SK-N-SH (cell line): ENCODE measurements around the gene WDR35. TPM values are rescaled to one million over a fixed set of nuclear protein-coding genes. Genes with fewer than 3 reads are reported as not detected.

Experiments used
- CTCF ChIA-PET: fragments of 300-600, 350-600 bp; formaldehyde crosslinking; extraction: SDS; loops from one replicate; lab custom pipeline; 2021; lab: Yijun Ruan, JAX
- POLR2A ChIA-PET: fragments of 350-600 bp; sonication (Branson Sonifier 250); formaldehyde crosslinking; extraction: SDS; loops from one replicate; lab custom pipeline; 2020; ENCODE audit warnings: antibody characterized with exemption, inconsistent platforms; lab: Yijun Ruan, JAX
- DNase-seq: peaks from one replicate; pipeline ENCODE4 v3.0.0; 2012
- H2AFZ ChIP-seq: fragments of 200-600 bp; sonication (generic); 2 replicates; pipeline ENCODE4 v1.8.1; 2016; ENCODE audit warnings: antibody characterized with exemption, mild to moderate bottlenecking, low read depth
- H3F3A ChIP-seq: fragments of 200-600 bp; sonication (generic); replicated peaks from 2 replicates; pipeline ENCODE3; 2016; ENCODE audit warnings: antibody characterized with exemption, mild to moderate bottlenecking; ENCODE audit not compliant: insufficient read depth
- H3K27ac ChIP-seq, 2 experiments: fragments of 200-500 bp in 1 of 2; fragments of 200-600 bp in 1 of 2; sonication (Bioruptor generic) in 1 of 2; sonication (generic), shearing (Covaris generic) in 1 of 2; 2 replicates each; pipeline versions ENCODE4 v1.5.1 to v1.6.1; 2014 to 2016; ENCODE audit warnings: low read depth in 2 of 2, inconsistent platforms in 1 of 2, low read length in 1 of 2, mild to moderate bottlenecking in 1 of 2, mixed read lengths in 1 of 2
- H3K27me3 ChIP-seq: fragments of 200-600 bp; sonication (generic), shearing (Covaris generic); 2 replicates; pipeline ENCODE4 v1.6.1; 2016; ENCODE audit warnings: mixed run types; ENCODE audit not compliant: insufficient read depth
- H3K36me3 ChIP-seq, 2 experiments: fragments of 200-500 bp in 1 of 2; fragments of 200-600 bp in 1 of 2; sonication (Bioruptor generic) in 1 of 2; sonication (generic) in 1 of 2; replicated peaks in 1 of 2; 2 replicates each; pipeline versions ENCODE3 to v1.5.1; 2014 to 2016; ENCODE audit warnings: low read length in 1 of 2, mild to moderate bottlenecking in 1 of 2; ENCODE audit not compliant: insufficient read depth in 2 of 2, control insufficient read depth in 1 of 2
- H3K4me1 ChIP-seq, 2 experiments: fragments of 200-500 bp in 1 of 2; fragments of 200-600 bp in 1 of 2; sonication (Bioruptor generic) in 1 of 2; sonication (generic), shearing (Covaris generic) in 1 of 2; 2 replicates each; pipeline versions ENCODE4 v1.5.1 to v1.6.1; 2014 to 2016; ENCODE audit warnings: low read depth in 1 of 2, low read length in 1 of 2, mixed run types in 1 of 2; ENCODE audit not compliant: insufficient read depth in 2 of 2, control insufficient read depth in 1 of 2
- H3K4me2 ChIP-seq: fragments of 200-600 bp; sonication (generic), shearing (Covaris generic); 2 replicates; pipeline ENCODE4 v1.6.1; 2017; ENCODE audit warnings: mixed run types
- H3K4me3 ChIP-seq, 2 experiments: fragments of 200-500 bp in 1 of 2; fragments of 200-600 bp in 1 of 2; sonication (Bioruptor generic) in 1 of 2; sonication (generic), shearing (Covaris generic) in 1 of 2; 2 replicates each; pipeline versions ENCODE4 v1.5.1 to v1.8.1; 2014 to 2016; ENCODE audit warnings: low read depth in 2 of 2, inconsistent platforms in 1 of 2, low read length in 1 of 2, mild to moderate bottlenecking in 1 of 2, mixed read lengths in 1 of 2, moderate library complexity in 1 of 2
- H3K79me2 ChIP-seq: fragments of 200-600 bp; sonication (generic); 2 replicates; pipeline ENCODE4 v1.8.1; 2017; ENCODE audit warnings: mild to moderate bottlenecking; ENCODE audit not compliant: insufficient read depth
- H3K9ac ChIP-seq: fragments of 200-600 bp; sonication (generic); 2 replicates; pipeline ENCODE4 v1.6.1; 2017; ENCODE audit warnings: mixed run types
- H3K9me2 ChIP-seq: fragments of 200-600 bp; sonication (generic); 2 replicates; pipeline ENCODE4 v1.6.1; 2017; ENCODE audit warnings: mixed run types
- H3K9me3 ChIP-seq: fragments of 200-600 bp; sonication (generic); 2 replicates; pipeline ENCODE4 v1.6.1; 2017; ENCODE audit warnings: mixed run types, mild to moderate bottlenecking, moderate library complexity
- H4K20me1 ChIP-seq: fragments of 200-600 bp; sonication (generic); 2 replicates; pipeline ENCODE4 v1.6.1; 2017; ENCODE audit warnings: mild to moderate bottlenecking, mixed run types; ENCODE audit not compliant: insufficient read depth
- FOSL2 ChIP-seq: IDR thresholded peaks from 2 replicates; pipeline ENCODE4 v1.4.0; 2012; ENCODE audit warnings: low read depth, mild to moderate bottlenecking, moderate library complexity, borderline replicate concordance
- GATA2 ChIP-seq: sonication (generic); formaldehyde crosslinking; IDR thresholded peaks from 2 replicates; pipeline ENCODE4 v1.5.0; 2020; ENCODE audit warnings: mild to moderate bottlenecking, missing genetic modification reagents
- NFIC ChIP-seq: IDR thresholded peaks from 2 replicates; pipeline ENCODE4 v1.4.0; 2012; ENCODE audit warnings: borderline replicate concordance
- RAD21 ChIP-seq: IDR thresholded peaks from 2 replicates; pipeline ENCODE4 v1.6.1; 2012; ENCODE audit warnings: mild to moderate bottlenecking, low read length
- RFX5 ChIP-seq: IDR thresholded peaks from 2 replicates; pipeline ENCODE4 v1.6.1; 2012; ENCODE audit warnings: mild to moderate bottlenecking, improper control_type of control experiment, low read length
- TAF1 ChIP-seq: IDR thresholded peaks from 2 replicates; pipeline ENCODE4 v1.6.1; 2012; ENCODE audit warnings: low read depth, mild to moderate bottlenecking, low read length, moderate library complexity, borderline replicate concordance
- TCF12 ChIP-seq: IDR thresholded peaks from 2 replicates; pipeline ENCODE4 v1.4.0; 2012
- TEAD4 ChIP-seq: IDR thresholded peaks from 2 replicates; pipeline ENCODE4 v1.4.0; 2012; ENCODE audit warnings: mild to moderate bottlenecking, borderline replicate concordance; ENCODE audit not compliant: insufficient read depth
- WGBS: methylation state at CpG from one replicate; pipeline ENCODE4 v1.1.6; 2017; ENCODE audit warnings: low lambda C conversion rate; 5-methylcytosine and 5-hydroxymethylcytosine counted together
- polyA plus RNA-seq, 3 experiments: library from polyadenylated mRNA; depleted of rRNA; stranded (reverse); fragments of >200 nt; gene quantifications; 2 replicates each; pipeline ENCODE4 v1.2.3, GENCODE V29; 2012
- TF ChIP-seq, protein P1 (sequence below): IDR thresholded peaks from 2 replicates; pipeline ENCODE4 v1.6.1; 2012; ENCODE audit warnings: mild to moderate bottlenecking, low read depth, low read length, moderate library complexity

WDR35 gene
- polyA plus RNA-seq, 1 of the 3 experiments (the other 2 are of a cell fraction) = 8.6 TPM

GRCh38 chr2:19914266-19914975 is 75.5 kb downstream of the WDR35 start:
- Histone ChIP-seq H3K9ac (no peak overlapping the region), H2AFZ (no peak overlapping the region), H3K4me1 (no peaks in the 10 kb centered on the region; a peak in 1 of 4 replicates), H3K36me3 (peaks cover 24 to 51% of the 10 kb centered on the region in 2 experiments), H3K4me3 (no peak overlapping the region), H3K9me2 (no peaks in the 10 kb centered on the region), H3F3A (peaks cover 11% of the 10 kb centered on the region), H3K27ac (no peak overlapping the region), H3K4me2 (no peak overlapping the region), H4K20me1 (no peaks in the 10 kb centered on the region), H3K79me2 (no peaks in the 10 kb centered on the region), H3K9me3 (no peaks in the 10 kb centered on the region), H3K27me3 (no peaks in the 10 kb centered on the region)
- 78% methylated on average over 1 of the region's 1 CpG for WGBS
- DNase-seq = no peak
- CTCF ChIA-PET = interaction anchor here (0.8 kb wide), 2 partner anchors 41 to 101 kb away, joined by 3 to 4 read pairs; no protein-coding TSS in a partner anchor
- POLR2A ChIA-PET = no interaction called here
- TF ChIP-seq RFX5 (no peak), GATA2 (no peak)

DNA sequence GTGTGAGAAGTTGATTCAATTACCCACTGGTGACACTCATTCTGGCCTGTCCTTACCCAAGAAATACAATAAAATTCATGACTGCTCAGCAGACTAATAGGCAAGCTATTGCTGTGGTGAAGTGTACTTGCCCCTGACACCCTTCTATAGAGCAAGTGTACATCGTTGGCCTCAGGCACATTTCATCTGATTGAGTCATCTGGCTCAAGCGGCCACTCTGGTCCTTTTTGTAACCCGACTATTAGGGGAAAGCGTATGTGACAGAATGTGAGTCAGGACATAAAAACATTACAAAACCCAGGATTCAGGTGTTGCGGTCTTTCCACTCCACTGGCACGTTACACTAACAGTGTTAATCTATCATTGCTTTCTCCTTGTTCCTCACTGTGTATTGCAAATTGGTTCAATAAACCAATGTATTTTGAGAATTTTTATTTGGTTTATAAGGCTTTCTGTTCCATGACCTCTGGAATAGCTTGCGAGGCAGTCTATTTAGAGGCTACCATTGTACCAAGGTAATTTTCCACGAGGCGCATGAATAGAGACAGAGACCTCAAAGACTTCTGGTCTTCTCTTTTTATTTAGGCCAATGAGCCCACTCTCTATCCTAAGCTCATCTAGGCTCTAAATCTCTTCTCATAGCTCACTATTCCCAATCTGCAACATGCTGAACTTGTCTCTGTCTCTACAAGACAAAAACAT is 77.9 kb downstream of the WDR35 start:
- WGBS = 70% methylated on average over 9 of the region's 9 CpGs
- Histone ChIP-seq H3K36me3 (peaks cover 24 to 51% of the 10 kb centered on the region in 2 experiments), H3K4me1 (no peaks in the 10 kb centered on the region; a peak in 1 of 4 replicates), H3K9me3 (no peaks in the 10 kb centered on the region), H3K9me2 (no peaks in the 10 kb centered on the region), H3K4me3 (no peak overlapping the region), H3K27me3 (no peaks in the 10 kb centered on the region), H4K20me1 (no peaks in the 10 kb centered on the region), H2AFZ (no peak overlapping the region), H3K4me2 (no peak overlapping the region), H3K9ac (no peak overlapping the region), H3F3A (peaks cover 11% of the 10 kb centered on the region), H3K27ac (no peak overlapping the region), H3K79me2 (no peaks in the 10 kb centered on the region)
- DNase-seq = no peak
- TF ChIP-seq TAF1 (no peak), TCF12 (no peak), RAD21 (no peak), NFIC (no peak), TEAD4 (no peak), FOSL2 (peak; percentile 40; the same call in 1 of the 2 replicates)
- TF ChIP-seq, protein P1, sequence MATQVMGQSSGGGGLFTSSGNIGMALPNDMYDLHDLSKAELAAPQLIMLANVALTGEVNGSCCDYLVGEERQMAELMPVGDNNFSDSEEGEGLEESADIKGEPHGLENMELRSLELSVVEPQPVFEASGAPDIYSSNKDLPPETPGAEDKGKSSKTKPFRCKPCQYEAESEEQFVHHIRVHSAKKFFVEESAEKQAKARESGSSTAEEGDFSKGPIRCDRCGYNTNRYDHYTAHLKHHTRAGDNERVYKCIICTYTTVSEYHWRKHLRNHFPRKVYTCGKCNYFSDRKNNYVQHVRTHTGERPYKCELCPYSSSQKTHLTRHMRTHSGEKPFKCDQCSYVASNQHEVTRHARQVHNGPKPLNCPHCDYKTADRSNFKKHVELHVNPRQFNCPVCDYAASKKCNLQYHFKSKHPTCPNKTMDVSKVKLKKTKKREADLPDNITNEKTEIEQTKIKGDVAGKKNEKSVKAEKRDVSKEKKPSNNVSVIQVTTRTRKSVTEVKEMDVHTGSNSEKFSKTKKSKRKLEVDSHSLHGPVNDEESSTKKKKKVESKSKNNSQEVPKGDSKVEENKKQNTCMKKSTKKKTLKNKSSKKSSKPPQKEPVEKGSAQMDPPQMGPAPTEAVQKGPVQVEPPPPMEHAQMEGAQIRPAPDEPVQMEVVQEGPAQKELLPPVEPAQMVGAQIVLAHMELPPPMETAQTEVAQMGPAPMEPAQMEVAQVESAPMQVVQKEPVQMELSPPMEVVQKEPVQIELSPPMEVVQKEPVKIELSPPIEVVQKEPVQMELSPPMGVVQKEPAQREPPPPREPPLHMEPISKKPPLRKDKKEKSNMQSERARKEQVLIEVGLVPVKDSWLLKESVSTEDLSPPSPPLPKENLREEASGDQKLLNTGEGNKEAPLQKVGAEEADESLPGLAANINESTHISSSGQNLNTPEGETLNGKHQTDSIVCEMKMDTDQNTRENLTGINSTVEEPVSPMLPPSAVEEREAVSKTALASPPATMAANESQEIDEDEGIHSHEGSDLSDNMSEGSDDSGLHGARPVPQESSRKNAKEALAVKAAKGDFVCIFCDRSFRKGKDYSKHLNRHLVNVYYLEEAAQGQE = no peak
- ChIA-PET CTCF (interaction anchor here (1.2 kb wide), 1 partner anchor 49 kb away, joined by 4 read pairs; no protein-coding TSS in a partner anchor), POLR2A (no interaction called here)
